ENCODE measurements around the gene DOCK4.

- TF ChIP-seq, protein P1, sequence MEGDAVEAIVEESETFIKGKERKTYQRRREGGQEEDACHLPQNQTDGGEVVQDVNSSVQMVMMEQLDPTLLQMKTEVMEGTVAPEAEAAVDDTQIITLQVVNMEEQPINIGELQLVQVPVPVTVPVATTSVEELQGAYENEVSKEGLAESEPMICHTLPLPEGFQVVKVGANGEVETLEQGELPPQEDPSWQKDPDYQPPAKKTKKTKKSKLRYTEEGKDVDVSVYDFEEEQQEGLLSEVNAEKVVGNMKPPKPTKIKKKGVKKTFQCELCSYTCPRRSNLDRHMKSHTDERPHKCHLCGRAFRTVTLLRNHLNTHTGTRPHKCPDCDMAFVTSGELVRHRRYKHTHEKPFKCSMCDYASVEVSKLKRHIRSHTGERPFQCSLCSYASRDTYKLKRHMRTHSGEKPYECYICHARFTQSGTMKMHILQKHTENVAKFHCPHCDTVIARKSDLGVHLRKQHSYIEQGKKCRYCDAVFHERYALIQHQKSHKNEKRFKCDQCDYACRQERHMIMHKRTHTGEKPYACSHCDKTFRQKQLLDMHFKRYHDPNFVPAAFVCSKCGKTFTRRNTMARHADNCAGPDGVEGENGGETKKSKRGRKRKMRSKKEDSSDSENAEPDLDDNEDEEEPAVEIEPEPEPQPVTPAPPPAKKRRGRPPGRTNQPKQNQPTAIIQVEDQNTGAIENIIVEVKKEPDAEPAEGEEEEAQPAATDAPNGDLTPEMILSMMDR (IDR thresholded peaks at IDR 0.05), result no peak
- TF ChIP-seq, protein P2, sequence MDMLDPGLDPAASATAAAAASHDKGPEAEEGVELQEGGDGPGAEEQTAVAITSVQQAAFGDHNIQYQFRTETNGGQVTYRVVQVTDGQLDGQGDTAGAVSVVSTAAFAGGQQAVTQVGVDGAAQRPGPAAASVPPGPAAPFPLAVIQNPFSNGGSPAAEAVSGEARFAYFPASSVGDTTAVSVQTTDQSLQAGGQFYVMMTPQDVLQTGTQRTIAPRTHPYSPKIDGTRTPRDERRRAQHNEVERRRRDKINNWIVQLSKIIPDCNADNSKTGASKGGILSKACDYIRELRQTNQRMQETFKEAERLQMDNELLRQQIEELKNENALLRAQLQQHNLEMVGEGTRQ (CRISPR knock-in tag; IDR thresholded peaks at IDR 0.05), result no peak
- TF ChIP-seq MAX (CRISPR knock-in tag; IDR thresholded peaks at IDR 0.05) (no peak), USF1 (CRISPR knock-in tag; IDR thresholded peaks at IDR 0.05) (no peak), ELF4 (CRISPR knock-in tag; IDR thresholded peaks at IDR 0.05; ENCODE audit: low read depth) (no peak), RELA (CRISPR knock-in tag; IDR thresholded peaks at IDR 0.05; ENCODE audit: borderline replicate concordance) (no peak), ZNF263 (CRISPR knock-in tag; IDR thresholded peaks at IDR 0.05; ENCODE audit: low read depth) (no peak), IRF2 (CRISPR knock-in tag; IDR thresholded peaks at IDR 0.05; ENCODE audit: borderline replicate concordance, low read depth) (no peak), FOXJ3 (CRISPR knock-in tag; IDR thresholded peaks at IDR 0.05; ENCODE audit: borderline replicate concordance) (no peak), NR3C1 (CRISPR knock-in tag; conservative IDR thresholded peaks at IDR 0.05; ENCODE audit: low read depth) (no peak), ETV6 (CRISPR knock-in tag; IDR thresholded peaks at IDR 0.05) (no peak)
Observed at GRCh38 chr7:112132051-112132694, 74.0 kb downstream of the DOCK4 start.
